Measurements from ENCODE around the gene YEATS2. TPM values are rescaled to one million over a fixed set of nuclear protein-coding genes. Genes with fewer than 3 reads are reported as not detected.

The YEATS2 gene
- total RNA-seq, 1 experiment from 2014 or later: 38.6 TPM

- no peak for DNase-seq (ENCODE audit: low read depth, low spot score)
- ChIA-PET RAD21 (ENCODE audit: low non-redundant PET in 1 of 2, low total read pairs in 2 of 2, uncharacterized antibody in 2 of 2, unreplicated experiment in 2 of 2) (no interaction called here), POLR2A (no interaction called here), CTCF (interaction anchor here (1.9 kb wide), 1 partner anchor 60 kb away, joined by 9 read pairs; the partner anchor contains the start of gene PARL)
- Histone ChIP-seq H3K4me2 (ENCODE audit: low read length) (peak overlapping the region; percentile 78), H4K20me1 (ENCODE audit: insufficient read depth) (no peaks in the 10 kb centered on the region), H2AFZ (ENCODE audit: low read depth, low read length, poor library complexity, severe bottlenecking) (no peak overlapping the region), H3K27ac (ENCODE audit: low read depth, low read length) (peak overlapping the region; percentile 76), H3K36me3 (ENCODE audit: control insufficient read depth in 1 of 2, insufficient read depth in 2 of 2, low read length in 2 of 2) (peaks cover 0 to 4% of the 10 kb centered on the region in 2 experiments; a peak in 1 of 4 replicates), H3K79me2 (ENCODE audit: insufficient read depth, low read length) (peaks cover 4% of the 10 kb centered on the region; the same call in 1 of the 2 replicates), H3K9me3 (ENCODE audit: control insufficient read depth in 1 of 2, insufficient read depth in 1 of 2, low read depth in 1 of 2, low read length in 2 of 2) (no peaks in the 10 kb centered on the region), H3K4me3 (replicated peaks in 1 of 2; ENCODE audit: low read depth in 1 of 2, low read length in 2 of 2) (peak overlapping the region; percentile 66 to 71), H3K27me3 (ENCODE audit: insufficient read depth, low read length) (no peaks in the 10 kb centered on the region), H3K9me2 (ENCODE audit: insufficient read depth) (no peaks in the 10 kb centered on the region), H3K9ac (ENCODE audit: low read length) (peak overlapping the region; percentile 70), H3K4me1 (ENCODE audit: control insufficient read depth in 1 of 2, insufficient read depth in 2 of 2, low read length in 2 of 2) (peaks cover 7 to 15% of the 10 kb centered on the region in 2 experiments; a peak in 3 of 4 replicates)
- no TSS peak for BruUV-seq (replicated peaks)
- intact Hi-C loops (cut with micrococcal nuclease): no loop called here
- peak; percentile 52 for ATAC-seq
- TF ChIP-seq MAX (IDR thresholded peaks at IDR 0.05) (0 out of 2 replicates have a peak, but pooled peaks have one; percentile 20), ZFX (IDR thresholded peaks at IDR 0.05) (peak; percentile 69), POLR2AphosphoS5 (IDR thresholded peaks at IDR 0.05; ENCODE audit: low read depth, low read length) (no peak)
These were observed 127.3 kb downstream of the YEATS2 start for GRCh38 chr3:183824761-183825455.

DNA sequence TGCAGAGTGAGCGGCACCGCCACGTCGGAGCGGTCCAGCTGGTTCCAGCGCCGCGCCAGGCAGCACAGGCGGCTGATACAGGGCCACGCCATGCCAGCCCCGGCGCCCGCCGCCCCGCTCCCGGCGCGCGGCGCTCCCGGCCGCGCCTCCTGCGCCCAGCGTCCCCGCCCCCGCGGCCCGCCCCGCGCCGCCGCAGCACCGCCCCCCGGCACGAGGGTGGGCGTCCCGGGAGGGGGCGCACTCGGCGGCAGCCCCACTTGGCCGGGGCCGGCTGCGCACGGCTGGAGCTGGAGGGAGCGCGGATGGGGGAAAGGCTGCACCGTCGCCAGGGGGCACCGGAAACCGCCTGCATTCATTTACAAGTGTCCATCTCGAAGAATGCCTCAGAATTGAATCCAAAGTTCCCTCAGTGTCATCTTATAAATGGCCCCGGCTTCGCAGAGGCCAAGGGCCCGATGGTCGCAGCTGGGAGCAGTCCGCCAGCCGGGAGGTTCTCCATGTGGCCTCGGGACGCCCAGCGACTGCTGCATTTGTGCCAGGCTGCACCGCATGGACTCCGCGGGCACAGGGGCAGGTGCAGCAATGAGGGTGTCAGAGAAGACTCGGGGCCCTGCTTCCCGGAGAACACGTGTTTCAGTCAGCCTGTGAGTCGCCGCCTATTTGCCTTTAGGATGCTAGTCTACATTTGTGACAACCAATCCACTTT is 128.0 kb downstream of the YEATS2 start, which contains the start of gene MAP6D1:
Gene MAP6D1 (minus strand): TSS at position 122 of the 706 bp plus-strand sequence. CDS start 30 bp downstream, at position 92.
- H3K27ac ChIP-seq (ENCODE audit: low read depth, low read length): peak within 1 kb of the TSS; percentile 76
- ChIA-PET RAD21 (ENCODE audit: low non-redundant PET in 1 of 2, low total read pairs in 2 of 2, uncharacterized antibody in 2 of 2, unreplicated experiment in 2 of 2) (no interaction called here), CTCF (interaction anchor here (1.3 to 1.9 kb wide), 2 partner anchors 59 to 70 kb away, joined by 3 to 9 read pairs; partner anchors contain the start of gene PARL), POLR2A (no interaction called here)
- peak; percentile 22 for DNase-seq (ENCODE audit: low read depth, low spot score)
- BruUV-seq (replicated peaks): no TSS peak
- no peaks in the 10 kb centered on the region for H3K9me2 ChIP-seq (ENCODE audit: insufficient read depth)
- H2AFZ ChIP-seq (ENCODE audit: low read depth, low read length, poor library complexity, severe bottlenecking): no peak within 1 kb of the TSS
- H3K4me2 ChIP-seq (ENCODE audit: low read length): peak within 1 kb of the TSS; percentile 78
- ATAC-seq: peak; percentile 86
- H3K27me3 ChIP-seq (ENCODE audit: insufficient read depth, low read length): no peaks in the 10 kb centered on the region
- peaks cover 0 to 4% of the 10 kb centered on the region in 2 experiments; a peak in 1 of 4 replicates for H3K36me3 ChIP-seq (ENCODE audit: control insufficient read depth in 1 of 2, insufficient read depth in 2 of 2, low read length in 2 of 2)
- no peaks in the 10 kb centered on the region for H3K9me3 ChIP-seq (ENCODE audit: control insufficient read depth in 1 of 2, insufficient read depth in 1 of 2, low read depth in 1 of 2, low read length in 2 of 2)
- intact Hi-C loops (cut with micrococcal nuclease): no loop called here
- H3K9ac ChIP-seq (ENCODE audit: low read length): peak within 1 kb of the TSS; percentile 70
- peaks cover 4% of the 10 kb centered on the region; the same call in 1 of the 2 replicates for H3K79me2 ChIP-seq (ENCODE audit: insufficient read depth, low read length)
- peak within 1 kb of the TSS; percentile 66 to 71 for H3K4me3 ChIP-seq (replicated peaks in 1 of 2; ENCODE audit: low read depth in 1 of 2, low read length in 2 of 2)
- no peaks in the 10 kb centered on the region for H4K20me1 ChIP-seq (ENCODE audit: insufficient read depth)
- H3K4me1 ChIP-seq (ENCODE audit: control insufficient read depth in 1 of 2, insufficient read depth in 2 of 2, low read length in 2 of 2): peaks cover 7 to 15% of the 10 kb centered on the region in 2 experiments; a peak in 3 of 4 replicates
- TF ChIP-seq POLR2AphosphoS5 (IDR thresholded peaks at IDR 0.05; ENCODE audit: low read depth, low read length): 0 out of 2 replicates have a peak, but pooled peaks have one; percentile 31
- no peak for TF ChIP-seq EGR1 (IDR thresholded peaks at IDR 0.05; ENCODE audit: low read depth)
- TF ChIP-seq, protein P1, sequence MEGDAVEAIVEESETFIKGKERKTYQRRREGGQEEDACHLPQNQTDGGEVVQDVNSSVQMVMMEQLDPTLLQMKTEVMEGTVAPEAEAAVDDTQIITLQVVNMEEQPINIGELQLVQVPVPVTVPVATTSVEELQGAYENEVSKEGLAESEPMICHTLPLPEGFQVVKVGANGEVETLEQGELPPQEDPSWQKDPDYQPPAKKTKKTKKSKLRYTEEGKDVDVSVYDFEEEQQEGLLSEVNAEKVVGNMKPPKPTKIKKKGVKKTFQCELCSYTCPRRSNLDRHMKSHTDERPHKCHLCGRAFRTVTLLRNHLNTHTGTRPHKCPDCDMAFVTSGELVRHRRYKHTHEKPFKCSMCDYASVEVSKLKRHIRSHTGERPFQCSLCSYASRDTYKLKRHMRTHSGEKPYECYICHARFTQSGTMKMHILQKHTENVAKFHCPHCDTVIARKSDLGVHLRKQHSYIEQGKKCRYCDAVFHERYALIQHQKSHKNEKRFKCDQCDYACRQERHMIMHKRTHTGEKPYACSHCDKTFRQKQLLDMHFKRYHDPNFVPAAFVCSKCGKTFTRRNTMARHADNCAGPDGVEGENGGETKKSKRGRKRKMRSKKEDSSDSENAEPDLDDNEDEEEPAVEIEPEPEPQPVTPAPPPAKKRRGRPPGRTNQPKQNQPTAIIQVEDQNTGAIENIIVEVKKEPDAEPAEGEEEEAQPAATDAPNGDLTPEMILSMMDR (IDR thresholded peaks at IDR 0.05 in 2 of 3, conservative IDR thresholded peaks at IDR 0.05 in 1 of 3; ENCODE audit: borderline replicate concordance in 1 of 3, insufficient read depth in 1 of 3, low read depth in 2 of 3, low read length in 2 of 3): peak; percentile 41 to 58 (median 43)
- TF ChIP-seq CBX3 (IDR thresholded peaks at IDR 0.05; ENCODE audit: low read depth): 0 out of 2 replicates have a peak, but pooled peaks have one; percentile 7
- TF ChIP-seq EZH2 (IDR thresholded peaks at IDR 0.05): no peak
- TF ChIP-seq YY1 (IDR thresholded peaks at IDR 0.05; ENCODE audit: extremely low read depth, insufficient replicate concordance, low read depth, low read length): peak; percentile 29
- no peak for TF ChIP-seq EZH2phosphoT487 (IDR thresholded peaks at IDR 0.05; ENCODE audit: borderline replicate concordance)
- TF ChIP-seq ZNF274 (IDR thresholded peaks at IDR 0.05; ENCODE audit: low read depth, low read length): no peak
- no peak for TF ChIP-seq SIN3A (IDR thresholded peaks at IDR 0.05; ENCODE audit: low read depth)
- TF ChIP-seq SRF (IDR thresholded peaks at IDR 0.05; ENCODE audit: low read depth): no peak
- peak; percentile 63 for TF ChIP-seq RAD21 (IDR thresholded peaks at IDR 0.05; ENCODE audit: low read depth)

Data from HCT116 (cell line).